HG02623 (cell line): Measurements from ENCODE around the gene CT47C1.
"Not testable (repeated sequence)": the region's sequence is repeated elsewhere in the genome, so short reads cannot be mapped to it uniquely, and the experiment has no call there.

Source experiments
- ATAC-seq: cut with Tn5 transposase; IDR thresholded peaks from one replicate; pipeline ENCODE4 v1.9.1; 2021; ENCODE audit warnings: moderate library complexity; ENCODE audit not compliant: unreplicated experiment

Gene CT47C1

DNA sequence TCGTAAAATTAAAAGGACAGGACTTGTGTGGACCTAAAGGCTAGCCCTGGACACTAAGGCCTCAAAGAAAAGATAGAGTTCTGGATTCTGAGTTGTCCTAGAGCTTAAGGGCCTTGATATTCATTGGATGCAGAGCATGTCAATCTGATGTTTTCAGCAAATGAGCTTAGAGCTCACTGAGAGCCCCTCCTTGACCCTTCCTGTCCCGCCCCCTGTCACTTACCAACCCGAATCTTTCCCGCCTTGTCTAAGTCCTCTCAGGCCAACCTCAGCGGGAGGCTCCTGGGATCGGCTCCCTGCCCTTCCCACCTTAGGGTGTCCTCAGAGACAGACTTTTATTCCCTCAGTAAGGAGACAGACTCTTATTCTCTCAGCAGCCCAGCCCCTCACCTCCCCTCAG lies at the start of gene CT47C1:
TSS of gene CT47C1 (plus strand) at position 250 of the 400 bp plus-strand sequence. CDS start 233 bp downstream, outside the sequence.
- ATAC-seq, result no peak

DNA sequence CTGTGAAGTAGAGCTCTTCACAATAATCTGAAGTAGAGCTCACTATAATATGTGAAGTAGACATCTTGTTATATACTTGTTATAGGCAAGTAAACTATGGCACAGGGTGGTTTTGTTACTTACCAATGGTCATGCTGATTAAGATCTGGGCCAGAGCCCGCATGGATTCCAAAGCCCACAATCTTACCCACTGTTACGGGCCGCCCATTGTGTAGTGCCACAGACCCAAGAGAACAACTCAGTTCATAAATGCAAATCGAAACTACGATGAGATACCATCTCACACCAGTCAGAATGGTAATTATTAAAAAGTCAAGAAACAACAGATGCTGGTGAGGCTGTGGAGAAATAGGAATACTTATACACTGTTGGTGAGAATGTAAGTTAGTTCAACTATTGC lies 46.9 kb upstream of the CT47C1 start:
- ATAC-seq, result no peak

DNA sequence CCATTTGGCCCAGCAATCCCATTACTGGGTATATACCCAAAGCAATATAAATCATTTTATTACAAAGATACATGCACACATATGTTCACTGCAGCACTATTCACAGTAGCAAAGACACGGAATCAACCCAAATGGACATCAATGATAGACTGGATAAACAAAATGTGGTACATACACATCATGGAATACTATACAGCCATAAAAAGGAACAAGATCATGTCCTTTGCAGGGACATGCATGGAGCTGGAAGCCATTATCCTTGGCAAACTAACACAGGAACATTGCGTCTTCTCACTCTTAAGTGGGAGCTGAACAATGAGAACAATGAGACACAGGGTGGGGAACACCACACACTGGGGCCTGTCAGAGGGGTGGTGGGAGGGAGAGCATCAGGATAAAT lies 46.4 kb upstream of the CT47C1 start:
- ATAC-seq, result not testable (repeated sequence)

DNA sequence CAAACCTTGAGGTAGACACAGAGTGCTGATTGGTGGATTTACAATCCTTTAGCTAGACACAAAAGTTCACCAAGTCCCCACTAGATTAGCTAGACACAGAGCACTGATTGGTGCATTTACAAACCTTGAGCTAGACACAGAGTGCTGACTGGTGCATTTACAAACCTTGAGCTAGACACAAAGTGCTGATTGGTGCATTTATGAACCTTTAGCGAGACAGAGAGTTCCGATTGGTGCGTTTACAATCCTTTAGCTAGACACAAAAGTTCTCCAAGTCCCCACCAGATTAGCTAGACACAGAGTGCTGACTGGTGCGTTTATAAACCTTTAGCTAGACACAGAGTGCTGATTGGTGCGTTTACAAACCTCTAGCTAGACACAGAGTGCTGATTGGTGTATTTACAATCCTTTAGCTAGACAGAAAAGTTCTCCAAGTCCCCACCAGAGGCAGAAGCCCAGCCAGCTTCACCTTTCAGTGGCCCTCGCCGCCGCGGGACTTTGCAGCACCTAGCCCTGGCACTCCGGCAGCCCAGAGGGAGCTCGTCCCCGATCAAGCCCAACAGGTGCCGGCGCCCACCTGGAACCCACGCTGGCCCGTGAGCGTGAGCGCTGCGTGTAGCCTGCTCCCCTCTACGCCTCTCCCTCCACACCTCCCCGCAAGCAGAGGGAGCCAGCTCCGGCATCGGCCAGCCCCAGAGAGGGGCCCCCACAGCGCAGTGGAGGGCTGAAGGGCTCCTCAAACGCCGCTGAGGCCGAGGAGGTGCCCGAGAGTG lies 44.6 kb upstream of the CT47C1 start:
- not testable (repeated sequence) for ATAC-seq

DNA sequence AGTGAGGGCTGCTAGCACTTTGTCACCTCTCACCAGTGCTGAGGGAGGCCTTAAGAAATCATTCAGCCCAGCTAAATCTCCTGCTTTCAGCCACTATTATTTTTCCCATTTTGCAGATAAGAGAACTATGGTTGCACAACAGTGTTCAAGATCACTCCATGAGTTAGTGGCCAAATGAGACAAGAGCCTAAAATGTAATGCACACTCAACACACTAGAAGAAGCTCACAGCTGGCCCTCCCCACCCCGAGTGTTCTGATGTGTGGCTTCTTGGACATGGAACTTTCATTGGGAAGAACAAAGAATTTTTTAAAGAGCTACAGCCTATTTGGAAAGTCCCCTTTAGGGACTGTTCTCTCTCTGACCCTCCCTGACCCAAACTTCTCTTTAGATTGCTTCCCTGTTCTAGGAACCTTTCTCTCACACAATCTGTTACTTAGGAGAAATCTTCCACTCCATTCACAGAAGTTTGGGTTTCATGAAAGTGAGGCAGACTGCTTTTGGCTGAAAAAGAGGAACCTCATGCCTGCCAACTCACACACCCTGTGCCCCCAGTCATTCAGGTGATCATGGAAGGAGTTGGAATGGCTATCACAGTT lies 44.0 kb upstream of the CT47C1 start:
- no peak for ATAC-seq

DNA sequence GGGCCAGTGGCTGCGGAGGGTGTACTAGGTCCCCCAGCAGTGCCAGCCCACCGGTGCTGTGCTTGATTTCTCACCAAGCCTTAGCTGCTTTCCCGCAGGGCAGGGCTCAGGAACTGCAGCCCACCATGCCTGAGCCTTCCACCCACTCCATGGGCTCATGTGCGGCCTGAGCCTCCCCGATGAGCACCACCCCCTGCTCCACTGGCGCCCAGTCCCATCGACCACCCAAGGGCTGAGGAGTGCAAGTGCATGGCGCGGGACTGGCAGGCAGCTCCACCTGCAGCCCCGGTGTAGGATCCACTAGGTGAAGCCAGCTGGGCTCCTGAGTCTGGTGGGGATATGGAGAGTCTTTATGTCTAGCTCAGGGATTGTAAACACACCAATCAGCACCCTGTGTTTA lies 43.1 kb upstream of the CT47C1 start:
- not testable (repeated sequence) for ATAC-seq

DNA sequence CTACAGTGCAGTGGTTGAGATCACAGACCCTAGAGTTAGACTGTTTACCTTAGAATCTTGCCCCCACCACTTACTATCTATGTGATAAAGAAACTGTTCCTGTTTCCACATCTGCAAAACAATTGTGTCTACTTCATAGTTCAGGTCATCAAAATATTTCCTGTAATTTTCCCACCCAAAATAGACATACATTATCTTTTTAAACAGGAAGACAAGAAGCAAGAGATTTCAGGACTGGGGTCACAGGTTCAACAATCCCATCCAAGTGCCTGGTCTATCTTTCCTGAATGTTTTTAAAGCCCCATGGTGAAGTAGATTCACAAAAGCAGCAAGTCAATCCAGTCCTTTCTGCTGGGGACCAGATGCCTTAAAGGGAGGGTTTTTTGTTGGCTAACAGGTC lies 41.8 kb upstream of the CT47C1 start:
- ATAC-seq, result no peak

DNA sequence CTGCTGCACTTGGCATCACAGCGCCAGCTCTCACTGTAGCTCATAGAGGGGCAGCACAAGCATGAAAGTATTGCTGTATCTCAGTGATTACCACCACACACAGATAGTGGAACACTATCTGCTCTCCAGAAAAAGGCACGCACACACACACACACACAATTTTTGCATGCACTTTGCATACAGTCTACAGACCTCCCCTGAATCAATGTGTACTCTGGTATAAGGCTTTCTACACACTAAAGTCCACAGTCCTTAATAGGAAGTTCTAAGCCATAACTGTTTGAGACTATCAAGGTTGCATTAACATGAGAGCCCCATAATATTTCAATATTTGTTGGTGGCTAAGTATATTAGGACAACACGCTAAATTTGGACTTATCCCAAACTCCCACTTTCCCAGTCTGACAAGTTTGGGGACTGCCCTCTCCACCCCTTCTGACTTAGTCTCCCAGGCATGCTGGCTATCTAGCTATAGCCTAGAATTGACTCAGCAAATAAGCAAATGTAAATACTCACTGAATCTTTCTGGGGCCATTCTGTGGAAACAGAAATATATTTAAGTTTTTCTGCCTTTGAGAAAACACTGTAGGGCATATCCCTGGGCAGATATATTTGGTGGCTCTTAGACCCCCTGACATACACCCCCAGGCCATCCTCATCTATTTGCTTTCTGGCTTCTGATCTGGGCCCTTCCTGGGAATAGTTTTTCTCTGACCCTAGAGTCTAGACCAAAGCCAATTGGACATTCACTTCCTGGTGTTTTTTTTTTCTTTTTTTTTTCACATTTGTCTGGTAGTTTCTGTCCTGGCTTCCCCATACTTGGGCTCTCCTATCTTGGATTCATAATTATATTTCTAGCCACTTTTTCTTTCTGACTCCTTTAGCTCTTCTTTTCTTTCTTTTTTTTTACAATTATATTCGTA lies 36.4 kb upstream of the CT47C1 start:
- ATAC-seq, result no peak

DNA sequence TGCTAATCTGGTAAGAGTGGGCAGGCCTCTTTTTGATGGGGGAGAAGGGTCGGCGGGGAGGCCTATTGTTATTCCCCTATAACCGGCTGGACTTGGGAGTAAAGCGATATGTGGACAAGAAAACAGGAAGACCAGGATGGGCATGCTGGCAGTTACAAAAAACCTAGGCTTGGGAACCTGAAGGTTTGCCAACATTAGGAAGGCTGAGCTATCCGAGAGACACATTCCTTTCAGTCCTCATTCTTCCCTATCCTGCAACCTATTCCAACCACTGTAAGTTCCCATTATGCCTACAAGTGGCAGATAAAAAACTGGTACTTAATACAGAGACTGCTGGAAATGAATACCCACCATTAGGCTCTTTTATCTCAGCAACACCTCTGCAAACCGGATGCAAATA lies 32.4 kb upstream of the CT47C1 start:
- ATAC-seq, result no peak

DNA sequence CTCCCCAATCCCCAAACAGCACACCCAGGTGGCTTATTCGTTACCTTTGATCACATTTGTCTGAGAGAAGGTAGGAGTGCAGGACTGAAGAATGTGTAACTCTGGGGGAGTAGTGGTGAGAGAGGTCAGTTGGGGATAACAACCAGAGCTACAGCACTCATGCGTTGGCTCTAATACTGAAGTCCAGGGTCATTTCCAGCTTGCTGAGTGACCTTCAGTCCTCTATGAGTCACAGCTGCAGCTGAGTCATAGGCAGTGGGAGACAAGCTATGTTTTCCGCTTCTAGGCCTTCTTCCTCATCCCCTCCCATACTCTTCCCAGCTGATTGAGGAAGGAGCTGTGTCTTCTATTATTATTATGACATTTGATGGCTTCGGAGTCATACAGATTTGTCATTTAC lies 31.6 kb upstream of the CT47C1 start:
- no peak for ATAC-seq

DNA sequence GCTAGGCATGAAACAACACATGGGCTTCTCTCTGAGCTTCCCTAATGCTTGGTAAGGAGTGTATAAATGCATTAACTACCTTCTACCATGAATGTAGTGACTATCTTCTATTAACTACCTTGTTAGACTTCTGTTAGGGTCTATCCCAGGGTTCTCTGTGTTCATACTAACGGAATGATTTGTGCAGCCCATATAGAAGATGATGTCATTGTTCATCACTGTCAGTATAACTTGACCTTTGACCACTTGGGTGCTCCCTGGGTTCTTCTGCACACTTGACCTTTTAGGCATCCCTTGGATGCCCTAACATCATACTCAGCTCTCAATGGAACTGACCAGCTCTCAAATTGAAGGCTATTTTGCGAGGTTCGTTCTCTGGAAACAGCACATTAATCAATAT lies 30.8 kb upstream of the CT47C1 start:
- no peak for ATAC-seq

DNA sequence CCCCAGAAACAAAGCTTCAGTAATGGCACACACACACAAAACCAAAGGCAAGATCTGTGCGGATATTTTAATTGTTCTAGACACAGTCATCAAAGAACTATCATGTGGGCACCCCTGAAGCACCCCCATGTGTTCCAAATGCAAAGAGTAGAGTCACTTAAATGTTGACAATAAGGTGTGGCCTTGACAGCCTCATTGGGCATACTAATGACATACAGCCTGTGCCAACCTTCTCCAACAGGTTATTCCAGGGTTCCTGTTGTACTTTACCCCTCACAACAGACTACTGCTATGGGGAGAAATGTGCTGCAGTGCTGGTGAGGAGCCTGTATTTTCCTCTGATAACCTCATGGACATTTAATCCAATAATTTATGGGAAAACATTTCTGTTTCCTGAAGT lies 29.8 kb upstream of the CT47C1 start:
- ATAC-seq, result no peak

DNA sequence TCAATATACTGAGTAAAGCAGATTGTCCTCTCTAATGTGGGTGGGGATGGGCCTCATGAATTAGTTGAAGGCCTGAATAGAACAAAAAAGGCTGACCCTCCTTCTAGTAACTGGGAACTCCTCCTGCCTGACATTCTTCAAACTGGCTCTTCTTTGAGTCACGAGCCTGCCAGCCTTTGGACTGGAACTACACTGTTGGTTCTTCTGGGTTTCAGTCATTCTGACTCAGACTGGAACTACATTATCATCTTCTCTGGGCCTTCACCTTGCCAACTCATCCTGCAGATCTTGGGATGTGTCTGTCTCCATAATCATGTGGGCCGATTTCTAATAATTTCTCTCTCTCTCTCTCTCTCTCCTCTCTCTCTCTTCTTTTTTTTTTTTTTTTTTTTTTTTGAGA lies 26.9 kb upstream of the CT47C1 start:
- no peak for ATAC-seq

DNA sequence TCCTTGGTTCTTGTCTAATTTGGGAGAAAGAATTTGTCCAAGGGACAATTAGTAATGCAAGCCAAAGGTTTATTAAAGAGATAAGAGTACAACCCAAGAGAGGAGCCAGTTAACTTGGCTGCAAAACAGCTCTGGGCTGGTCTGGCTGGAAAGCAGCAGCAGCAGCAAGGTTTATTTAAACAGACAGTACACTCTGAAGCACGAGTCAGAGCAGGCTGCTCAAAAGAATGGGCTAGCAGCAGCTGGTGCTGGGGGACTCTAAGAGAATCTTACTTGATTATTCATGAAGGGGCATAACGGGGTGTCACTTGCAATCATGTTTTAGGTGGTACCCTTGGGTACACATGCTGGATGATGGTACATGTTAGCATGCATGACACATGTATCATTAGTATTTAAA lies 17.1 kb upstream of the CT47C1 start:
- ATAC-seq, result no peak

DNA sequence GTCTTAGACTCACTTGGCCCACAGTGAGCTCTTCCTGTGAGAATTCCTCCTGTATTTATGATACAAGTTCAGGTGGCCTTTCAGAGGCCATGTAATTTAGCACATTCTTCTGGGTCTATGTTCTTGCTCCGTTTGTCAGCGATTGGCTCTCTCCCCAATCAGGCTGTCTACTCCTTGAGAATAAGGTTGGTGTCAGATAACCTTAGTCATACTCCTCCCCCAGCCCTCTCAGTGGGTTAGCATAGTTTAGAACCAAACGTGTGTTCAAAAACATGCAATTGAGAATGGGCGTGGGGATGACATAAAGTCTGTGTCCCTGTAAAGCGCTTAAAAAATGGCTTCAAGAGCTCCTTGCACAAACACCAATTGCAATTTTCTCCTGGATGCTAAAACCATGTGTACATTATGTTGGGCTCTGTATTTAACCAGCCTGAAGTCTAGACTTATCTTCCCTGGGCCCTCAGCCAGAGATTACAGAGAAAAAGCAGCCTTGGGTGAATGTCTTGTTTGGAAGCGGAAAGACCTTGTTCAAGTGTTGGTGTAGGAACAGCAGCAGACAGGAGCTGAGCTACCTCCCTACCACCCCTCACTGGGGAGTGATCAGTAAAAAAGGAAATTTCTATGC lies 9.9 kb upstream of the CT47C1 start:
- no peak for ATAC-seq

DNA sequence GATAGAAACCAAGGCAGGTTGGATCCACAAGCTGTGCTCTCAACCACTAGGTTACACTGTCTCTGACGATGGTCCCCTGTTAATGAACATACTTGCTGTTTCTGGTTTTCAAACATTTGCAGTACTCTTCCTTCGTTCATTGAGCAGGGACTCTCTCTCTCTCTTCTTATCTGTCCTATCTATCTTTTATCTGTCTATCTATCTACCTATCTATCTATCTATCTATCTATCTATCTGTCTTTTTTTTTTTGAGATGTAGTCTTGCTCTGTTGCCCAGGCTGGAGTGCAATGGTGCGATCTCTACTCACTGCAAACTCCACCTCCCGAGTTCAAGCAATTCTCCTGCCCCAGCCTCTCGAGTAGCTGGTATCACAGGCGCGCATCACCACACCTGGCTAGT lies 9.4 kb upstream of the CT47C1 start:
- ATAC-seq, result no peak

DNA sequence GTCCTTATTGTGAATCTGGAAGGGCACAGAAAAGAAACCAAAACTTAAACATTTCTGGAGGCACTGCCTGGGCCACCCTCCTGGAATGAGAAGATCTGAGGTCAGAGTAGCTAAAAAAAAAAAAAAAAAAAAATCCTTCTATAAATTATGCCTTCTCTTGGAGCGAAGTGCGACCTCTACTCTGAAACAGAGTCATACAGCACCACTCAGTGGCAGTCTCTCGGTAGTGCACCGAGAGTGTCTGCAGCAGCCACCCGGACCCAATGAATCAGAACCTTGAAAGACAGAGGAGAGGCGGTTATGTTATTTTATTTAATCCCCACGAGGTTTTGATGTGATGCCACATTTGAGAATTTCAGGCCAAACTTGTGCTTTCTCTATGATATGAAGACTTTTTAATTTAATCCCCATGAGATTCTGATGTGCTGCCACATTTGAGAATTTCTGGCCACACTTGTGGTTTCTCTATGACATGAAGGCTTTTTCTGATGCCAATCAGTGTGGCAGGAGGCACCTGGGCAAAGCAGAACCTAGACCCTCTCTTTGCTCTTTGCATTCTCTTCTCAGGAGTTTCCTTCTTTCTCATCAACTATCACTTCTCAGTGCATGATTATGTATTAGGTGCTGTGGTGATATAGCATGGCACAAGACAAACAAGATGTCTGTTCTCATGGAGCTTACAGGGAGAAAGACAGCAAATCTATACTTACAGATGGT lies 5.6 kb upstream of the CT47C1 start:
- peak; percentile 60 for ATAC-seq

DNA sequence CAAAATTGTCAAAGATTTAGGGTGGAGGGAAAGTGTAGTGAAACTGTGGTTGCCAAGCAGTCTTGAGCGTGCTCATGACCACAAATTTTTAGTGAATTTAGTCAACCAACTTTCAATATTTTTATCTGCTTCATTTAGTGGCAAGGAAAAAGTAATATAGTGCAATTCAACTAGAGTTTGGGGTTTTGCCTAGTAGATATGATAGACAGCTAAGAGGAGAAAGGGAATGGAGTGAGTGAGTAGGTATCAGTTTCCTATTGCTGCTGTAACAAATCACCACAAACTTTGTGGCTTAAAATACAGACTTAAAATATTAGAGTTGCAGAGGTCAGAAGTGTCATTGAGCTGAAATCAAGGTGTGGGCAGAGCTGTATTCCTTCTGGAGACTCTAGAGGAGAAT lies 3.7 kb upstream of the CT47C1 start:
- ATAC-seq, result no peak

DNA sequence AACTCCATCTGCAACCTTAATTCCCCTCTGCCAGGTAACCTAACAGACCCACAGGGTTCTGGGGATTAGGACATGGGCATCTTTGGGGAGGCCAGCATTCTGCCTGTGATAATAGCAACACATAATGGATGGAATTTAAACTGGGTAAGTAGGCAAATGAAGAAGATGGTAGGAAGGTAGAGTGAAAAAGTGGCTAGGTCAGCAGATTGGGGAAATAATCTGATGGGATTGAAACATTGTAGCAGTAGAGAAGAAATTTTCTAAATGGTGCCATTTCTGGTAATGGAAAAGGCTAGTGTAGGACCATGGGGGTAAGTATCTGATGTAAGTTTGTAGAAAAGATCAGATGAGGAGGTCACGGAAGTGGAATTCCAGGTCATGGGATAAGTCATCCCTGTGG lies 3.0 kb upstream of the CT47C1 start:
- no peak for ATAC-seq

DNA sequence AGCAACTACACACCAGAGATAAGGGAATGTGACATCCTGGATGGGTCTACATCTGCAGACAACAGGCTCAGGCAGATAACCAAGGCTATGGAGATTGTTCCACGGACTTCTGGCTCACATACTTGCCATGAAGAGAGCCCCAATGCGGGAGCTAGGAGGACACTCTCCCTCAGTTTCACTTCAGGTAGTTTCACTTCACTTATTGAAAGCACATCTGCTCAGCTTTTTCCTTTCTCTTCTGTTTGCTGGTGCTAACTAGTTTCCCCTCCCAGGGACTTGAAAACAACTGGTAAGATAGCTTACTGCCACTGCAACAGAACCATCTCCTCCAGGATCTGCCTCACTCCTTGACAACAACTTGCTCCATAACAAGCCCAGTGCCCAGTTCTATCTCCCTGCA lies 1.4 kb upstream of the CT47C1 start:
- ATAC-seq, result peak; percentile 58
